Endodermal cell (in vitro differentiated cells): ENCODE measurements around the gene TBC1D20. TPM values are rescaled to one million over a fixed set of nuclear protein-coding genes. Genes with fewer than 3 reads are reported as not detected.
A peak's percentile ranks its signal among the peaks of the same experiment; 100 is the strongest.

ENCODE experiments used
- DNase-seq: peaks from one replicate; pipeline ENCODE4 v3.0.0-alpha.2; 2017
- H3K27ac ChIP-seq: 2 replicates; pipeline ENCODE4 v1.5.1; 2013; ENCODE audit warnings: mild to moderate bottlenecking, low read depth, low read length, moderate library complexity
- H3K27me3 ChIP-seq: 2 replicates; pipeline ENCODE4 v1.6.1; 2013; ENCODE audit warnings: mild to moderate bottlenecking, low read length, moderate library complexity; ENCODE audit not compliant: insufficient read depth, control insufficient read depth, poor library complexity, severe bottlenecking
- H3K36me3 ChIP-seq: 2 replicates; pipeline ENCODE4 v1.7.0; 2013; ENCODE audit warnings: mild to moderate bottlenecking, low read length, moderate library complexity; ENCODE audit not compliant: control insufficient read depth, insufficient read depth
- H3K4me1 ChIP-seq: one replicate; pipeline ENCODE4 v1.7.0; 2013; ENCODE audit warnings: low read length; ENCODE audit not compliant: control insufficient read depth, insufficient read depth
- H3K4me3 ChIP-seq: 2 replicates; pipeline ENCODE4 v1.5.1; 2013; ENCODE audit warnings: mild to moderate bottlenecking, low read length, moderate library complexity
- H3K9ac ChIP-seq: 2 replicates; pipeline ENCODE4 v1.6.1; 2013; ENCODE audit warnings: mild to moderate bottlenecking, low read length, moderate library complexity; ENCODE audit not compliant: poor library complexity, severe bottlenecking; ENCODE audit errors: extremely low read depth
- H3K9me3 ChIP-seq: 2 replicates; pipeline ENCODE4 v1.6.1; 2013; ENCODE audit warnings: mild to moderate bottlenecking, low read length, moderate library complexity; ENCODE audit not compliant: control insufficient read depth
- H3K27ac Mint-ChIP-seq: 2 replicates; pipeline ENCODE4 v1.8.0; 2020; ENCODE audit warnings: mixed read lengths
- H3K27me3 Mint-ChIP-seq: 2 replicates; pipeline ENCODE4 v1.8.0; 2021; ENCODE audit warnings: mild to moderate bottlenecking, mixed read lengths; ENCODE audit not compliant: insufficient read depth
- H3K36me3 Mint-ChIP-seq: 2 replicates; pipeline ENCODE4 v1.8.0; 2020; ENCODE audit warnings: low read depth, mixed read lengths
- H3K4me1 Mint-ChIP-seq: 2 replicates; pipeline ENCODE4 v1.8.0; 2020; ENCODE audit warnings: mixed read lengths
- H3K4me3 Mint-ChIP-seq: 2 replicates; pipeline ENCODE4 v1.8.0; 2020; ENCODE audit warnings: mild to moderate bottlenecking, moderate library complexity, mixed read lengths
- H3K9me3 Mint-ChIP-seq: 2 replicates; pipeline ENCODE4 v1.8.0; 2020; ENCODE audit warnings: mild to moderate bottlenecking, mixed read lengths
- CTCF ChIP-seq: fragments of 200-600 bp; sonication (generic); conservative IDR thresholded peaks from 2 replicates; pipeline ENCODE4 v1.5.0; 2021; ENCODE audit warnings: antibody characterized with exemption, mild to moderate bottlenecking
- whole genome bisulfite sequencing, 2 experiments: methylation state at CpG; one replicate each; pipeline versions ENCODE4 v1.1.5 to v1.1.7; 2013; ENCODE audit warnings: missing lambda C conversion rate in 2 of 2, mixed read lengths in 1 of 2; ENCODE audit not compliant: insufficient coverage in 1 of 2, insufficient read length in 1 of 2; 5-methylcytosine and 5-hydroxymethylcytosine counted together
- total RNA-seq, 2 donors: library from RNA; stranded (reverse); fragmentation: NEBNext Ultra II Directional in 1 of 2; extraction: Animal tissue kit (Norgen Biotek cat#: 25700) in 1 of 2; gene quantifications; 2 replicates in 1 of 2; 3 replicates in 1 of 2; pipeline ENCODE4 v1.2.1, GENCODE V29; 2021

TBC1D20 gene
- total RNA-seq, 2 donors from 2014 or later: 24.9 to 28.0 TPM

GRCh38 chr20:431012-431904 is 31.1 kb downstream of the TBC1D20 start:
- peak overlapping the region; percentile 32 for H3K27ac ChIP-seq
- 84 to 85% methylated on average over 12 to 17 of the region's 17 CpGs for WGBS, 2 experiments
- no peak overlapping the region for H3K4me3 ChIP-seq
- Mint-ChIP-seq H3K36me3 (peaks cover 47% of the 10 kb centered on the region), H3K4me3 (no peak overlapping the region), H3K9me3 (no peaks in the 10 kb centered on the region), H3K4me1 (peaks cover 8% of the 10 kb centered on the region), H3K27me3 (no peaks in the 10 kb centered on the region), H3K27ac (peak overlapping the region; percentile 81)
- peak; percentile 89 for DNase-seq
- H3K9ac ChIP-seq: no peak overlapping the region
- peaks cover 28% of the 10 kb centered on the region for H3K36me3 ChIP-seq
- H3K27me3 ChIP-seq: no peaks in the 10 kb centered on the region
- H3K4me1 ChIP-seq: no peaks in the 10 kb centered on the region
- TF ChIP-seq CTCF: peak; percentile 81
- H3K9me3 ChIP-seq: no peaks in the 10 kb centered on the region

GRCh38 chr20:430091-430999 is 32.0 kb downstream of the TBC1D20 start:
- Mint-ChIP-seq H3K4me1 (peaks cover 8% of the 10 kb centered on the region), H3K27ac (peak overlapping the region; percentile 81), H3K4me3 (no peak overlapping the region), H3K36me3 (peaks cover 44% of the 10 kb centered on the region), H3K27me3 (no peaks in the 10 kb centered on the region), H3K9me3 (no peaks in the 10 kb centered on the region)
- WGBS, 2 experiments: 94% methylated on average over 14 to 21 of the region's 21 CpGs
- H3K27me3 ChIP-seq: no peaks in the 10 kb centered on the region
- TF ChIP-seq CTCF: no peak
- H3K4me3 ChIP-seq: no peak overlapping the region
- peaks cover 22% of the 10 kb centered on the region for H3K36me3 ChIP-seq
- no peak for DNase-seq
- no peak overlapping the region for H3K27ac ChIP-seq
- H3K9ac ChIP-seq: no peak overlapping the region
- H3K4me1 ChIP-seq: no peaks in the 10 kb centered on the region
- H3K9me3 ChIP-seq: no peaks in the 10 kb centered on the region

GRCh38 chr20:428658-429200 is 33.6 kb downstream of the TBC1D20 start:
- H3K27ac ChIP-seq: no peak overlapping the region
- H3K36me3 ChIP-seq: peaks cover 24% of the 10 kb centered on the region
- H3K4me3 Mint-ChIP-seq: no peak overlapping the region
- H3K4me1 ChIP-seq: no peaks in the 10 kb centered on the region
- no peaks in the 10 kb centered on the region for H3K9me3 Mint-ChIP-seq
- H3K4me3 ChIP-seq: no peak overlapping the region
- peaks cover 48% of the 10 kb centered on the region for H3K36me3 Mint-ChIP-seq
- H3K4me1 Mint-ChIP-seq: no peaks in the 10 kb centered on the region
- no peak overlapping the region for H3K9ac ChIP-seq
- peak overlapping the region; percentile 10 for H3K27ac Mint-ChIP-seq
- TF ChIP-seq CTCF: peak; percentile 35
- DNase-seq: peak; percentile 69
- no peaks in the 10 kb centered on the region for H3K27me3 Mint-ChIP-seq
- H3K27me3 ChIP-seq: no peaks in the 10 kb centered on the region
- 92 to 96% methylated on average over 8 to 14 of the region's 14 CpGs for WGBS, 2 experiments
- H3K9me3 ChIP-seq: no peaks in the 10 kb centered on the region
